WTC11 (cell line): ENCODE measurements around the gene PRDM2. TPM values are rescaled to one million over a fixed set of nuclear protein-coding genes. Genes with fewer than 3 reads are reported as not detected.

ENCODE experiments used
- ATAC-seq: fragments of 200-7000 bp; cut with Tn5 transposase; 2 replicates; pipeline ENCODE4 v1.10.0; 2021; ENCODE audit warnings: mild to moderate bottlenecking, moderate library complexity
- CTCF ChIA-PET: fragments of 300-600 bp; sonication (Branson Sonifier 250); formaldehyde crosslinking; loops from one replicate; lab custom pipeline; 2021; ENCODE audit warnings: antibody characterized with exemption; lab: Charles Lee
- POLR2A ChIA-PET: fragments of 350-600 bp; sonication (Branson Sonifier 250); formaldehyde crosslinking; loops from one replicate; lab custom pipeline; 2021; ENCODE audit warnings: antibody characterized with exemption; lab: Charles Lee
- DNase-seq: peaks from one replicate; pipeline ENCODE4 v3.0.0; 2021; ENCODE audit warnings: low spot score
- H3K27ac Mint-ChIP-seq: 2 replicates; pipeline ENCODE4 v1.8.0; 2021; ENCODE audit warnings: mixed read lengths
- H3K27me3 Mint-ChIP-seq: 2 replicates; pipeline ENCODE4 v1.8.0; 2021; ENCODE audit warnings: low read depth, mild to moderate bottlenecking, moderate library complexity, mixed read lengths
- H3K36me3 Mint-ChIP-seq: 2 replicates; pipeline ENCODE4 v1.8.0; 2021; ENCODE audit warnings: mixed read lengths
- H3K4me1 Mint-ChIP-seq: 2 replicates; pipeline ENCODE4 v1.8.0; 2022; ENCODE audit warnings: mixed read lengths
- H3K4me3 Mint-ChIP-seq: 2 replicates; pipeline ENCODE4 v1.8.0; 2021; ENCODE audit warnings: mild to moderate bottlenecking, moderate library complexity, mixed read lengths
- H3K9me3 Mint-ChIP-seq: 2 replicates; pipeline ENCODE4 v1.8.0; 2021; ENCODE audit warnings: mixed read lengths
- ATF3 ChIP-seq: sonication (generic); formaldehyde crosslinking; conservative IDR thresholded peaks from 2 replicates; pipeline ENCODE4 v1.8.1; 2022; ENCODE audit warnings: mild to moderate bottlenecking, missing genetic modification reagents
- CBFB ChIP-seq: sonication (generic); formaldehyde crosslinking; IDR thresholded peaks from 2 replicates; pipeline ENCODE4 v1.8.1; 2022; ENCODE audit warnings: mild to moderate bottlenecking, low read depth, missing genetic modification reagents
- CDX4 ChIP-seq: fragments of 250-450 bp; sonication (Bioruptor Pico); IDR thresholded peaks from 2 replicates; pipeline ENCODE4 v1.9.0; 2021; ENCODE audit warnings: moderate library complexity, mild to moderate bottlenecking, inconsistent platforms, borderline replicate concordance
- ETV6 ChIP-seq: sonication (generic); formaldehyde crosslinking; IDR thresholded peaks from 2 replicates; pipeline ENCODE4 v1.8.1; 2022; ENCODE audit warnings: mild to moderate bottlenecking, missing genetic modification reagents
- FOXK1 ChIP-seq: sonication (generic); formaldehyde crosslinking; IDR thresholded peaks from 2 replicates; pipeline ENCODE4 v1.8.0; 2022; ENCODE audit warnings: mild to moderate bottlenecking, moderate library complexity, missing genetic modification reagents
- GRHL2 ChIP-seq: fragments of 250-450 bp; sonication (Bioruptor Pico); IDR thresholded peaks from 2 replicates; pipeline ENCODE4 v1.8.0; 2022; ENCODE audit warnings: mild to moderate bottlenecking, moderate library complexity; ENCODE audit not compliant: insufficient replicate concordance, severe bottlenecking
- HMGA2 ChIP-seq: fragments of 250-450 bp; sonication (Bioruptor Pico); IDR thresholded peaks from 2 replicates; pipeline ENCODE4 v1.4.0; 2021; ENCODE audit warnings: mild to moderate bottlenecking, moderate library complexity
- MXD4 ChIP-seq: fragments of 250-450 bp; sonication (Bioruptor Pico); IDR thresholded peaks from 2 replicates; pipeline ENCODE4 v1.8.0; 2021; ENCODE audit warnings: mild to moderate bottlenecking, moderate library complexity, borderline replicate concordance
- NR3C1 ChIP-seq: sonication (generic); formaldehyde crosslinking; conservative IDR thresholded peaks from 2 replicates; pipeline ENCODE4 v1.8.1; 2023; ENCODE audit warnings: low read depth, mild to moderate bottlenecking, missing genetic modification reagents
- ZBTB21 ChIP-seq: sonication (generic); formaldehyde crosslinking; IDR thresholded peaks from 2 replicates; pipeline ENCODE4 v1.8.1; 2023; ENCODE audit warnings: mild to moderate bottlenecking, missing genetic modification reagents, borderline replicate concordance
- ZBTB43 ChIP-seq: sonication (generic); formaldehyde crosslinking; IDR thresholded peaks from 2 replicates; pipeline ENCODE4 v1.8.1; 2023; ENCODE audit warnings: mild to moderate bottlenecking, missing genetic modification reagents
- ZNF317 ChIP-seq: sonication (generic); formaldehyde crosslinking; IDR thresholded peaks from 2 replicates; pipeline ENCODE4 v1.8.1; 2023; ENCODE audit warnings: low read depth, mild to moderate bottlenecking, moderate library complexity, missing genetic modification reagents, borderline replicate concordance
- ZNF512 ChIP-seq: sonication (generic); formaldehyde crosslinking; IDR thresholded peaks from 2 replicates; pipeline ENCODE4 v1.8.1; 2022; ENCODE audit warnings: missing genetic modification reagents, borderline replicate concordance
- total RNA-seq: library from RNA; stranded (reverse); gene quantifications from 3 replicates; pipeline ENCODE4 v1.2.3, GENCODE V29; 2021
- TF ChIP-seq, protein P1 (sequence below): sonication (generic); formaldehyde crosslinking; IDR thresholded peaks from 2 replicates; pipeline ENCODE4 v1.8.0; 2023; ENCODE audit warnings: mild to moderate bottlenecking, missing genetic modification reagents
- TF ChIP-seq, protein P2 (sequence below): sonication (generic); formaldehyde crosslinking; IDR thresholded peaks from 2 replicates; pipeline ENCODE4 v1.8.1; 2023; ENCODE audit warnings: mild to moderate bottlenecking, missing genetic modification reagents
- TF ChIP-seq, protein P3 (sequence below): sonication (generic); formaldehyde crosslinking; conservative IDR thresholded peaks from 2 replicates; pipeline ENCODE4 v1.8.1; 2023; ENCODE audit warnings: mild to moderate bottlenecking, low read depth, missing genetic modification reagents, moderate library complexity
- TF ChIP-seq, protein P4 (sequence below): sonication (generic); formaldehyde crosslinking; IDR thresholded peaks from 2 replicates; pipeline ENCODE4 v1.8.0; 2022; ENCODE audit warnings: mild to moderate bottlenecking, missing genetic modification reagents

PRDM2 gene
- total RNA-seq, 1 experiment from 2014 or later: 25.0 TPM

- no peak for ATAC-seq
- Mint-ChIP-seq H3K27me3 (peaks cover 4% of the 10 kb centered on the region), H3K9me3 (no peaks in the 10 kb centered on the region), H3K4me1 (peaks cover 4% of the 10 kb centered on the region; the same call in 1 of the 2 replicates), H3K36me3 (no peaks in the 10 kb centered on the region), H3K27ac (no peak overlapping the region), H3K4me3 (no peak overlapping the region)
- ChIA-PET CTCF (no interaction called here), POLR2A (no interaction called here)
- DNase-seq: no peak
- TF ChIP-seq ZBTB43 (CRISPR knock-in tag) (no peak), CDX4 (CRISPR knock-in tag) (no peak), GRHL2 (CRISPR knock-in tag) (no peak), ZBTB21 (CRISPR knock-in tag) (no peak), NR3C1 (no peak), MXD4 (CRISPR knock-in tag) (no peak), FOXK1 (no peak), ETV6 (CRISPR knock-in tag) (no peak)
- TF ChIP-seq, protein P1, sequence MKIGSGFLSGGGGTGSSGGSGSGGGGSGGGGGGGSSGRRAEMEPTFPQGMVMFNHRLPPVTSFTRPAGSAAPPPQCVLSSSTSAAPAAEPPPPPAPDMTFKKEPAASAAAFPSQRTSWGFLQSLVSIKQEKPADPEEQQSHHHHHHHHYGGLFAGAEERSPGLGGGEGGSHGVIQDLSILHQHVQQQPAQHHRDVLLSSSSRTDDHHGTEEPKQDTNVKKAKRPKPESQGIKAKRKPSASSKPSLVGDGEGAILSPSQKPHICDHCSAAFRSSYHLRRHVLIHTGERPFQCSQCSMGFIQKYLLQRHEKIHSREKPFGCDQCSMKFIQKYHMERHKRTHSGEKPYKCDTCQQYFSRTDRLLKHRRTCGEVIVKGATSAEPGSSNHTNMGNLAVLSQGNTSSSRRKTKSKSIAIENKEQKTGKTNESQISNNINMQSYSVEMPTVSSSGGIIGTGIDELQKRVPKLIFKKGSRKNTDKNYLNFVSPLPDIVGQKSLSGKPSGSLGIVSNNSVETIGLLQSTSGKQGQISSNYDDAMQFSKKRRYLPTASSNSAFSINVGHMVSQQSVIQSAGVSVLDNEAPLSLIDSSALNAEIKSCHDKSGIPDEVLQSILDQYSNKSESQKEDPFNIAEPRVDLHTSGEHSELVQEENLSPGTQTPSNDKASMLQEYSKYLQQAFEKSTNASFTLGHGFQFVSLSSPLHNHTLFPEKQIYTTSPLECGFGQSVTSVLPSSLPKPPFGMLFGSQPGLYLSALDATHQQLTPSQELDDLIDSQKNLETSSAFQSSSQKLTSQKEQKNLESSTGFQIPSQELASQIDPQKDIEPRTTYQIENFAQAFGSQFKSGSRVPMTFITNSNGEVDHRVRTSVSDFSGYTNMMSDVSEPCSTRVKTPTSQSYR (CRISPR knock-in tag): no peak
- TF ChIP-seq, protein P2, sequence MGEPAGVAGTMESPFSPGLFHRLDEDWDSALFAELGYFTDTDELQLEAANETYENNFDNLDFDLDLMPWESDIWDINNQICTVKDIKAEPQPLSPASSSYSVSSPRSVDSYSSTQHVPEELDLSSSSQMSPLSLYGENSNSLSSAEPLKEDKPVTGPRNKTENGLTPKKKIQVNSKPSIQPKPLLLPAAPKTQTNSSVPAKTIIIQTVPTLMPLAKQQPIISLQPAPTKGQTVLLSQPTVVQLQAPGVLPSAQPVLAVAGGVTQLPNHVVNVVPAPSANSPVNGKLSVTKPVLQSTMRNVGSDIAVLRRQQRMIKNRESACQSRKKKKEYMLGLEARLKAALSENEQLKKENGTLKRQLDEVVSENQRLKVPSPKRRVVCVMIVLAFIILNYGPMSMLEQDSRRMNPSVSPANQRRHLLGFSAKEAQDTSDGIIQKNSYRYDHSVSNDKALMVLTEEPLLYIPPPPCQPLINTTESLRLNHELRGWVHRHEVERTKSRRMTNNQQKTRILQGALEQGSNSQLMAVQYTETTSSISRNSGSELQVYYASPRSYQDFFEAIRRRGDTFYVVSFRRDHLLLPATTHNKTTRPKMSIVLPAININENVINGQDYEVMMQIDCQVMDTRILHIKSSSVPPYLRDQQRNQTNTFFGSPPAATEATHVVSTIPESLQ (CRISPR knock-in tag): no peak
- TF ChIP-seq, protein P3, sequence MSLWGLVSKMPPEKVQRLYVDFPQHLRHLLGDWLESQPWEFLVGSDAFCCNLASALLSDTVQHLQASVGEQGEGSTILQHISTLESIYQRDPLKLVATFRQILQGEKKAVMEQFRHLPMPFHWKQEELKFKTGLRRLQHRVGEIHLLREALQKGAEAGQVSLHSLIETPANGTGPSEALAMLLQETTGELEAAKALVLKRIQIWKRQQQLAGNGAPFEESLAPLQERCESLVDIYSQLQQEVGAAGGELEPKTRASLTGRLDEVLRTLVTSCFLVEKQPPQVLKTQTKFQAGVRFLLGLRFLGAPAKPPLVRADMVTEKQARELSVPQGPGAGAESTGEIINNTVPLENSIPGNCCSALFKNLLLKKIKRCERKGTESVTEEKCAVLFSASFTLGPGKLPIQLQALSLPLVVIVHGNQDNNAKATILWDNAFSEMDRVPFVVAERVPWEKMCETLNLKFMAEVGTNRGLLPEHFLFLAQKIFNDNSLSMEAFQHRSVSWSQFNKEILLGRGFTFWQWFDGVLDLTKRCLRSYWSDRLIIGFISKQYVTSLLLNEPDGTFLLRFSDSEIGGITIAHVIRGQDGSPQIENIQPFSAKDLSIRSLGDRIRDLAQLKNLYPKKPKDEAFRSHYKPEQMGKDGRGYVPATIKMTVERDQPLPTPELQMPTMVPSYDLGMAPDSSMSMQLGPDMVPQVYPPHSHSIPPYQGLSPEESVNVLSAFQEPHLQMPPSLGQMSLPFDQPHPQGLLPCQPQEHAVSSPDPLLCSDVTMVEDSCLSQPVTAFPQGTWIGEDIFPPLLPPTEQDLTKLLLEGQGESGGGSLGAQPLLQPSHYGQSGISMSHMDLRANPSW (CRISPR knock-in tag): no peak
These were observed 33.1 kb downstream of the PRDM2 start for GRCh38 chr1:13732971-13733667.

DNA sequence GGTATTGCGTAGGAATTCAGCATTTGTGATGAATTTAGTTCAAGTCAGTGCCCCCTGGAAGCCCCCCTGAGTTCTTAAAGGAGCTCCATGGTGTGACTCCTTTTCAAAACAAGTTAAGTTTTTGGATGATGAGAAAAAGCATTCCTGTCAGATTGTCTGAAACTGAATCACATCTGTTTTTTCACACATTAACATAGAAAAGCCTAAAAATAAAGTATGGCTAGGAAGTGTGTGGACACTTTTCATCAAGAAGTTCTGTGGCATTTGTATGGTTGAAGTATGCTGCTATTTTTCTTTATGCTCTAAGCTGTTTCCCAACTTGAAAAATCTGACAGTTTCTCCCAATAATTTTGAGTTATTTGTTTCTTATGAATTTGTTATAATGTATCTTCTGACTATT is 33.7 kb downstream of the PRDM2 start:
- no peak for ATAC-seq
- ChIA-PET CTCF (no interaction called here), POLR2A (no interaction called here)
- no peaks in the 10 kb centered on the region for H3K27me3 Mint-ChIP-seq
- no peak overlapping the region for H3K4me3 Mint-ChIP-seq
- H3K27ac Mint-ChIP-seq: no peak overlapping the region
- no peaks in the 10 kb centered on the region for H3K9me3 Mint-ChIP-seq
- DNase-seq: no peak
- peaks cover 4% of the 10 kb centered on the region; the same call in 1 of the 2 replicates for H3K4me1 Mint-ChIP-seq
- no peaks in the 10 kb centered on the region for H3K36me3 Mint-ChIP-seq
- no peak for TF ChIP-seq ZNF317 (CRISPR knock-in tag)
- TF ChIP-seq ATF3 (CRISPR knock-in tag): no peak
- TF ChIP-seq, protein P1 (CRISPR knock-in tag): no peak
- no peak for TF ChIP-seq ZNF512 (CRISPR knock-in tag)
- TF ChIP-seq, protein P4, sequence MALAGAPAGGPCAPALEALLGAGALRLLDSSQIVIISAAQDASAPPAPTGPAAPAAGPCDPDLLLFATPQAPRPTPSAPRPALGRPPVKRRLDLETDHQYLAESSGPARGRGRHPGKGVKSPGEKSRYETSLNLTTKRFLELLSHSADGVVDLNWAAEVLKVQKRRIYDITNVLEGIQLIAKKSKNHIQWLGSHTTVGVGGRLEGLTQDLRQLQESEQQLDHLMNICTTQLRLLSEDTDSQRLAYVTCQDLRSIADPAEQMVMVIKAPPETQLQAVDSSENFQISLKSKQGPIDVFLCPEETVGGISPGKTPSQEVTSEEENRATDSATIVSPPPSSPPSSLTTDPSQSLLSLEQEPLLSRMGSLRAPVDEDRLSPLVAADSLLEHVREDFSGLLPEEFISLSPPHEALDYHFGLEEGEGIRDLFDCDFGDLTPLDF (CRISPR knock-in tag): no peak
- no peak for TF ChIP-seq CBFB
- no peak for TF ChIP-seq HMGA2 (CRISPR knock-in tag)
